ENCODE data around the gene PRELID3B.

Gene PRELID3B

DNA sequence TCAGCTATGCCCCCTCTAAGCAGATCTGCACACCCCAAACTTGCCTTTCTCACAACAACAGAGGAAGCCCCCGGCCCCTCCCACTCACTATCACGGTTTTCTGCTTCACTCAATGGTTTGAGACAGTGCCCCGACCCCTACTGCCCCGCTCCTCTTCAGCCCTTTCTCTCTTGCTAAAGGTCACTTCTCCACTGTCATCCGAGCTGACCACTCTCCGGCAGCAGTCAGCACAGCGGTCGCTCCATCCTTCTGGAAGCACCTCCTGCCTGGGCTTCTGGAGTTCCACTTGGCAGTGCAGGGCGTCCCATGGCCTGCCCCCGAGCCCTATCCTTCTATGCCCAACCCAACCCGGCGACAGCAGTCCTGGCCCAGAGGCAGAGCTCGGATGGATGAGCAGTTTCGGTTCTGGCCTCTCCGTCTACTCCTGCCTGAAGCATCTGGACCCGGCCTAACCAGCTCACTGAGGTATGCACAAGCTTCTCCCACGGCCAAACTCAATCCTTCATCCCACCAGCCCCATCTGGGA, 39.6 kb downstream of the PRELID3B start:
- TF ChIP-seq EGR1 (IDR thresholded peaks at IDR 0.05), result no peak
- TF ChIP-seq, protein P1, sequence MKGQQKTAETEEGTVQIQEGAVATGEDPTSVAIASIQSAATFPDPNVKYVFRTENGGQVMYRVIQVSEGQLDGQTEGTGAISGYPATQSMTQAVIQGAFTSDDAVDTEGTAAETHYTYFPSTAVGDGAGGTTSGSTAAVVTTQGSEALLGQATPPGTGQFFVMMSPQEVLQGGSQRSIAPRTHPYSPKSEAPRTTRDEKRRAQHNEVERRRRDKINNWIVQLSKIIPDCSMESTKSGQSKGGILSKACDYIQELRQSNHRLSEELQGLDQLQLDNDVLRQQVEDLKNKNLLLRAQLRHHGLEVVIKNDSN (IDR thresholded peaks at IDR 0.05), result no peak

DNA sequence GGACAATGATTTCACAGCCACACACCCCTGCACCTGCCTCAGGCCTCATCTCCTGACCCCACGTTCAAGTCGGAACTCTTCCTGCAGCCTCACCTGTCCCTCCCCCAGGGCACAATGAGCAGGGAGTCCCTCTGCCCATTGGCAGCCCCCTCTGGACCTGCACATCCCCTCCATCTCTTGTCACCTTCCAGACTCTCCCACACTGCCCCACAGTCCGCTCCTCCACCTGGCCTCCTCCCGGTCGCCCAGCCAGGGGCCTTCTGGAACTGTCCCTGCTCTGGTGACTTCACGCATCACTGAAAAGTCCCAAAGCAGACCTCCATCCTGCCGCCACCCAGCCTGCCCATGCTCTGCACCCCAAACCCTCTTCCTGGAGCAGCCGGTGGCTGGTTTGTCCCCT, 40.2 kb downstream of the PRELID3B start:
- TF ChIP-seq CREB1 (IDR thresholded peaks at IDR 0.05; ENCODE audit: low read depth) (no peak), ZBTB7A (IDR thresholded peaks at IDR 0.05; ENCODE audit: low read depth) (no peak), TCF12 (IDR thresholded peaks at IDR 0.05; ENCODE audit: low read depth) (no peak), CEBPB (IDR thresholded peaks at IDR 0.05) (no peak), NFIC (IDR thresholded peaks at IDR 0.05) (no peak), TAF1 (IDR thresholded peaks at IDR 0.05; ENCODE audit: low read depth) (no peak)
- TF ChIP-seq, protein P2, sequence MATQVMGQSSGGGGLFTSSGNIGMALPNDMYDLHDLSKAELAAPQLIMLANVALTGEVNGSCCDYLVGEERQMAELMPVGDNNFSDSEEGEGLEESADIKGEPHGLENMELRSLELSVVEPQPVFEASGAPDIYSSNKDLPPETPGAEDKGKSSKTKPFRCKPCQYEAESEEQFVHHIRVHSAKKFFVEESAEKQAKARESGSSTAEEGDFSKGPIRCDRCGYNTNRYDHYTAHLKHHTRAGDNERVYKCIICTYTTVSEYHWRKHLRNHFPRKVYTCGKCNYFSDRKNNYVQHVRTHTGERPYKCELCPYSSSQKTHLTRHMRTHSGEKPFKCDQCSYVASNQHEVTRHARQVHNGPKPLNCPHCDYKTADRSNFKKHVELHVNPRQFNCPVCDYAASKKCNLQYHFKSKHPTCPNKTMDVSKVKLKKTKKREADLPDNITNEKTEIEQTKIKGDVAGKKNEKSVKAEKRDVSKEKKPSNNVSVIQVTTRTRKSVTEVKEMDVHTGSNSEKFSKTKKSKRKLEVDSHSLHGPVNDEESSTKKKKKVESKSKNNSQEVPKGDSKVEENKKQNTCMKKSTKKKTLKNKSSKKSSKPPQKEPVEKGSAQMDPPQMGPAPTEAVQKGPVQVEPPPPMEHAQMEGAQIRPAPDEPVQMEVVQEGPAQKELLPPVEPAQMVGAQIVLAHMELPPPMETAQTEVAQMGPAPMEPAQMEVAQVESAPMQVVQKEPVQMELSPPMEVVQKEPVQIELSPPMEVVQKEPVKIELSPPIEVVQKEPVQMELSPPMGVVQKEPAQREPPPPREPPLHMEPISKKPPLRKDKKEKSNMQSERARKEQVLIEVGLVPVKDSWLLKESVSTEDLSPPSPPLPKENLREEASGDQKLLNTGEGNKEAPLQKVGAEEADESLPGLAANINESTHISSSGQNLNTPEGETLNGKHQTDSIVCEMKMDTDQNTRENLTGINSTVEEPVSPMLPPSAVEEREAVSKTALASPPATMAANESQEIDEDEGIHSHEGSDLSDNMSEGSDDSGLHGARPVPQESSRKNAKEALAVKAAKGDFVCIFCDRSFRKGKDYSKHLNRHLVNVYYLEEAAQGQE (IDR thresholded peaks at IDR 0.05; ENCODE audit: low read depth), result no peak

DNA sequence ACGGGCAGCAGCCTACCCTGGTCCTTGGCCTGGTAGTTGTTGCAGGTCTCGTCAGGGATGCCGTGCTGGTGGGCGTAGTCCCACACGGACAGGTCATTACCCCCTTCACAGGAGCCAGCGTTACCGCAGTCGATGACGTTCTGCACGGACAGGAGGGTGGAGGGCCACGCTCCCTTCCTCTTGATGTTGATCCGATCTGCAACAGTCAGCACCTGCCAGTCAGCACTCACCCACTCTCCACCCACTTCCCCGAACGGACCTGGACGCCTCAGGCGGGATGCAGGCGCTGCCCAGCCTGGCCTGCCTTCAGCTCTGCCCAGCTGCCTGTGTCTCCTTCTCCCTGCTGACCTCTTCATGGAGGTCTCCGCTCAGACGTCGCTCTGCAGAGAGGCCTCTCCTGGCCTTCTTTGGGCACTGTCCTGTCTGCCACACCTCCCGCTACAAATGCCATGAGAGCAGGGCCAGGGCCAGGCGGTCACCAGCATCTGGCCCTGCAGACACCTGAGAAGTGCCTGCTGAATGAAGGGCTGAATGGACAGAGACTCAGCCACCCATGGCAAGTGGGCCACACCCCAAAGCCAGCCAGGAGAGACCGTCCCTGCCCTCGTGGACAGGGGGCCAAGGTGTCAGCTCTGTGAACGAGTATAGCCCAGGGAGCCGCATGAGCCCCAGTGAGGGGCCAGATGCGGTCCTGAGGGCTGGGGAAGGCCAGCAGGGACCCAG, 41.0 kb downstream of the PRELID3B start:
- TF ChIP-seq, protein P3, sequence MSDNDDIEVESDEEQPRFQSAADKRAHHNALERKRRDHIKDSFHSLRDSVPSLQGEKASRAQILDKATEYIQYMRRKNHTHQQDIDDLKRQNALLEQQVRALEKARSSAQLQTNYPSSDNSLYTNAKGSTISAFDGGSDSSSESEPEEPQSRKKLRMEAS (IDR thresholded peaks at IDR 0.05), result no peak
- TF ChIP-seq, protein P1 (IDR thresholded peaks at IDR 0.05), result no peak
- TF ChIP-seq TAF1 (IDR thresholded peaks at IDR 0.05; ENCODE audit: low read depth) (no peak), YY1 (IDR thresholded peaks at IDR 0.05; ENCODE audit: low read depth) (no peak), ZBTB7A (IDR thresholded peaks at IDR 0.05; ENCODE audit: low read depth) (no peak), EGR1 (IDR thresholded peaks at IDR 0.05) (no peak), CEBPB (IDR thresholded peaks at IDR 0.05) (no peak), FOXM1 (IDR thresholded peaks at IDR 0.05; ENCODE audit: borderline replicate concordance, low read depth) (no peak), TCF12 (IDR thresholded peaks at IDR 0.05; ENCODE audit: low read depth) (no peak), RAD21 (IDR thresholded peaks at IDR 0.05; ENCODE audit: low read depth) (no peak), CREB1 (IDR thresholded peaks at IDR 0.05; ENCODE audit: low read depth) (no peak), NFIC (IDR thresholded peaks at IDR 0.05) (no peak), EP300 (IDR thresholded peaks at IDR 0.05; ENCODE audit: borderline replicate concordance) (no peak), TEAD4 (IDR thresholded peaks at IDR 0.05) (no peak)
- TF ChIP-seq, protein P2 (IDR thresholded peaks at IDR 0.05; ENCODE audit: low read depth), result no peak

DNA sequence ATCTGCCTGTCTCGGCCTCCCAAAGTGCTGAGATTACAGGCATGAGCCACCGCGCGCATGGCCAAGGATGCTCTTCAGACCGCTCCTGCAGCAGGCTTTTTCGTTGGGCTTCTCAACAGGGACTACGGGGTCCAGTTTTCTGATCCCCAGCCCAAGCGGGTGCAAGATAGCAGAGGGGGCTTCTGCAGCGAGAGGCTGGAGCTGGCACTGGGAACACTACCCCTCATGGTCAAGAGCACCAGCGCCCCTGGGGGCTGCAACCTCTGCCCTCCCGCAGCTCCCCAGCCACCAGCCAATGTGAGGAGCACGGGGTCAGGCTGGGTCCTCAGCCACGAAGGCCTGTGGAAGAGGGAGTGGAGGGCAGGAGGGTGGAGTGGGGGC, 41.5 kb downstream of the PRELID3B start:
- no peak for TF ChIP-seq TAF1 (IDR thresholded peaks at IDR 0.05; ENCODE audit: low read depth)
- TF ChIP-seq RAD21 (IDR thresholded peaks at IDR 0.05; ENCODE audit: low read depth), result no peak
- no peak for TF ChIP-seq TEAD4 (IDR thresholded peaks at IDR 0.05)
- TF ChIP-seq YY1 (IDR thresholded peaks at IDR 0.05; ENCODE audit: low read depth), result no peak
- TF ChIP-seq, protein P1 (IDR thresholded peaks at IDR 0.05), result no peak

DNA sequence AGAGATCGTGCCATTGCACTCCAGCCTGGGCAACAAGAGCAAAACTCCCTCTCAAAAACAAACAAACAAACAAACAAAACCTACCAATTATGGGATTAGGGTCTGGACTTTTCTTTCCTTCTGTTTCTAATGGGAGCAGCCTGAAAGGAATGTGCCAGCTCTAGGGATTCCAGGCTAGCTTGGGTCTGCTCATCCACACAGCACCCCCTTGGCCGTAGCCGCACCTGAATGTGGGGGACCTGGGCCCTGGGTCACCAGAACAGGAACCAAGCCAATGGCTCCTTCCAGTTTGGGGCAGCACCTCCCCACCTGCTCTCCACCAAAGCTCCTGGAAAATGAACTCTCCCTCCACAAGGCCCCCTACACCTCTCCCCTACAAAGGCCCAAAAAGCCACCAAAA, 42.3 kb downstream of the PRELID3B start:
- no peak for TF ChIP-seq RAD21 (IDR thresholded peaks at IDR 0.05; ENCODE audit: low read depth)
- no peak for TF ChIP-seq YY1 (IDR thresholded peaks at IDR 0.05; ENCODE audit: low read depth)
- no peak for TF ChIP-seq EGR1 (IDR thresholded peaks at IDR 0.05)
- no peak for TF ChIP-seq ZBTB7A (IDR thresholded peaks at IDR 0.05; ENCODE audit: low read depth)
- no peak for TF ChIP-seq FOXM1 (IDR thresholded peaks at IDR 0.05; ENCODE audit: borderline replicate concordance, low read depth)
- no peak for TF ChIP-seq CREB1 (IDR thresholded peaks at IDR 0.05; ENCODE audit: low read depth)
- TF ChIP-seq, protein P1 (IDR thresholded peaks at IDR 0.05), result no peak
- no peak for TF ChIP-seq TCF12 (IDR thresholded peaks at IDR 0.05; ENCODE audit: low read depth)
- TF ChIP-seq NFIC (IDR thresholded peaks at IDR 0.05), result no peak
- no peak for TF ChIP-seq TAF1 (IDR thresholded peaks at IDR 0.05; ENCODE audit: low read depth)
- no peak for TF ChIP-seq TEAD4 (IDR thresholded peaks at IDR 0.05)
- TF ChIP-seq EP300 (IDR thresholded peaks at IDR 0.05; ENCODE audit: borderline replicate concordance), result no peak
- no peak for TF ChIP-seq CEBPB (IDR thresholded peaks at IDR 0.05)
- TF ChIP-seq, protein P3 (IDR thresholded peaks at IDR 0.05), result no peak
- TF ChIP-seq, protein P2 (IDR thresholded peaks at IDR 0.05; ENCODE audit: low read depth), result no peak

All from Ishikawa (cell line).